Measurements from ENCODE around the gene RBM27.
"Not testable (repeated sequence)": the region's sequence is repeated elsewhere in the genome, so short reads cannot be mapped to it uniquely, and the experiment has no call there.

Gene RBM27

DNA sequence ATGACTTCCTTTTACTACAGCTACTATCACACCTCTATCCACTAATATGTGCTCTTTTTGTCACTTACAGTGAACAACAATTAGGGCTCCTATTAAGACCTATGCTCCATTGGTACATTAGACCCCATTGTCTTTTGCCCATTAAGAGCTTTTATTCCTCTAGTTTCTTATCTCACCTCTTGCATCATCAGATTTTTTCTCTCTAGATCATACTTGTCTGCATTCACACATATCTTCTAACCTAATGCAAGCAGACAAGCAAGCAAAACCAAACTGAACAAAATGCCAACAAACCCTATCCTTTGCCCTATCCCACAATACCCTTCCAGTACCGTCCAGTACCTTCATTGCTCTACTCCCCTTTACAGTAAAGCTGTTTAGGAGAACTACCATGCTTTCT lies 10.1 kb upstream of the RBM27 start:
- TF ChIP-seq, protein P1, sequence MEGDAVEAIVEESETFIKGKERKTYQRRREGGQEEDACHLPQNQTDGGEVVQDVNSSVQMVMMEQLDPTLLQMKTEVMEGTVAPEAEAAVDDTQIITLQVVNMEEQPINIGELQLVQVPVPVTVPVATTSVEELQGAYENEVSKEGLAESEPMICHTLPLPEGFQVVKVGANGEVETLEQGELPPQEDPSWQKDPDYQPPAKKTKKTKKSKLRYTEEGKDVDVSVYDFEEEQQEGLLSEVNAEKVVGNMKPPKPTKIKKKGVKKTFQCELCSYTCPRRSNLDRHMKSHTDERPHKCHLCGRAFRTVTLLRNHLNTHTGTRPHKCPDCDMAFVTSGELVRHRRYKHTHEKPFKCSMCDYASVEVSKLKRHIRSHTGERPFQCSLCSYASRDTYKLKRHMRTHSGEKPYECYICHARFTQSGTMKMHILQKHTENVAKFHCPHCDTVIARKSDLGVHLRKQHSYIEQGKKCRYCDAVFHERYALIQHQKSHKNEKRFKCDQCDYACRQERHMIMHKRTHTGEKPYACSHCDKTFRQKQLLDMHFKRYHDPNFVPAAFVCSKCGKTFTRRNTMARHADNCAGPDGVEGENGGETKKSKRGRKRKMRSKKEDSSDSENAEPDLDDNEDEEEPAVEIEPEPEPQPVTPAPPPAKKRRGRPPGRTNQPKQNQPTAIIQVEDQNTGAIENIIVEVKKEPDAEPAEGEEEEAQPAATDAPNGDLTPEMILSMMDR (IDR thresholded peaks at IDR 0.05; ENCODE audit: low read length, missing control alignments), result no peak

GRCh38 chr5:146194997-146195396 lies 8.4 kb upstream of the RBM27 start:
- H3K4me3 ChIP-seq (replicated peaks; ENCODE audit: low read depth, low read length); DNase-seq (ENCODE audit: low read depth): not testable (repeated sequence)

More for the DNA sequence above, 10.1 kb upstream of the RBM27 start:
- peak; percentile 28 for DNase-seq (ENCODE audit: low read depth)
- H3K4me3 ChIP-seq (replicated peaks; ENCODE audit: low read depth, low read length), result no peak overlapping the region

DNA sequence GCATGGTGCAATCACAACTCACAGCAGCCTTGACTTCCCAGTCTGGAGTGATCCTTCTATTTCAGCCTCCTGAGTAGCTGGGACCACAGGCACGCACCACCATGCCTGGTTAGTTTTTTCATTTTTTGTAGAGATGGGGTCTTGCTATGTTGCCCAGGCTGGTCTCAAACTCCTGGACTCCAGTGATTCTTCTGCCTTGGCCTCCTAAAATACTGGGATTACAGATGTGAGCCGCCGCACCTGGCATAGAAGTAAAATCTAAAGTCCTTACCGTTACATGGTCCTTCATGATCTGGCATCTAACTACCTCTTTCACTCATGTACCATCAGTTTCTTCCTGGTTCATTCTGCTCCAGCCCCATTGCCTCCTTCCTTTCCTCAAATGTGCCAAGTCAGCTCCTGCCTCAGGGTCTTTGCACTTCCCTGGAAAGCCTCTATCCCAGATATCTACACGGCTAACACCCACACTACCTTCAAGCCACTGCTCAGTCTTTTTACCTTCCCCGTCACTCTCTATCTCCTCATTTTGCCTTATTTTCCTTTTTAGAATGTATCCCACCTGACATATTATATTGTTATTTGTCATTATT lies 6.9 kb upstream of the RBM27 start:
- DNase-seq (ENCODE audit: low read depth), result no peak
- TF ChIP-seq, protein P1 (IDR thresholded peaks at IDR 0.05; ENCODE audit: low read length, missing control alignments), result no peak
- no peak overlapping the region for H3K4me3 ChIP-seq (replicated peaks; ENCODE audit: low read depth, low read length)

DNA sequence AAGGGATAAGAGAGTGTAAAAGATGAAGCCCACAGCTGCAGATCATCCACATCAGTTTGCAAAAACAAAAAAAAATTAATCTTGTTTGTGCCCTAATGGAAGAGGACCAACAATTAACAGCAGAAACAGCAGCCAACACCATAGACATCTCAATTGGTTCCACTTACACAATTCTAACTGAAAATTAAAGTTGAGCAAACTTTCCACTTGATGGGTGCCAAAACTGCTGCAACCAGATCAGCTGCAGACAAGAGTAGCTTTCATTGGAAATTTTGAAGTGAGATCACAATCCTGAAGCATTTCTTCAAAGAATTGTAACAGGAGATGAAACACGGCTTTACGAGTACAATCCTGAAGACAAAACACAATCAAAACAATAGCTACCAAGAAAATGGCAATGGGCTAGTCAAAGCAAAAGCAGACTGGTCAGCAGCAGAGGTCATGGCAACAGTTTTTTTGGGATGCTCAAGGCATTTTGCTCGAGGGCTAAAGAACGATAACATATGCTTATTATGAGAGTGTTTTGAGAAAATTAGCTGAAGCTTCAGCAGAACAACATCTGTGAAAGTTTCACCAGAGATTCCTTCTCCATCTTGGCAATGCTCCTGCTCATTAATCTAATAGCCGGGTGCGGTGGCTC lies 4.1 kb upstream of the RBM27 start:
- TF ChIP-seq, protein P1 (IDR thresholded peaks at IDR 0.05; ENCODE audit: low read length, missing control alignments), result no peak
- H3K4me3 ChIP-seq (replicated peaks; ENCODE audit: low read depth, low read length), result no peak overlapping the region
- no peak for DNase-seq (ENCODE audit: low read depth)

DNA sequence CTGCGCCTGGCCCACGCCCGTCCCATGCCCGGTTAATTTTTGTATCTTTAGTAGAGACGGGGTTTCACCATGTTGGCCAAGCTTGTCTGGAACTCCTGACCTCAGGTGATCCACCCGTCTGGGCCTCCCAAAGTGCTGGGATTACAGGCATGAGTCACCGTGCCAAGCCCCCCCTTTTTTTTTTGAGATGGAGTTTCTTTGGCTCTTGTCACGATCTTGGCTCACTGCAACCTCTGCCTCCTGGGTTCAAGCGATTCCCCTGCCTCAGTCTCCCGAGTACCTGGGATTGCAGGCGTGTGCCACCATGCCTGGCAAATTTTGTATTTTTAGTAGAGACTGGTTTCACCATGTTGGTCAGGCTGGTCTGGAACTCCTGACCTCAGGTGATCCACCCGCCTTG lies 1.6 kb upstream of the RBM27 start:
- DNase-seq (ENCODE audit: low read depth); H3K4me3 ChIP-seq (replicated peaks; ENCODE audit: low read depth, low read length): not testable (repeated sequence)

GRCh38 chr5:146203872-146204192 lies 427 bp downstream of the RBM27 start:
- DNase-seq (ENCODE audit: low read depth), result no peak
- H3K4me3 ChIP-seq (replicated peaks; ENCODE audit: low read depth, low read length), result peak overlapping the region; percentile 91
- TF ChIP-seq, protein P1 (IDR thresholded peaks at IDR 0.05; ENCODE audit: low read length, missing control alignments), result no peak

GRCh38 chr5:146205499-146206202 lies 2.2 kb downstream of the RBM27 start:
- peak overlapping the region; percentile 27 for H3K4me3 ChIP-seq (replicated peaks; ENCODE audit: low read depth, low read length)
- no peak for DNase-seq (ENCODE audit: low read depth)
- TF ChIP-seq, protein P1 (IDR thresholded peaks at IDR 0.05; ENCODE audit: low read length, missing control alignments), result no peak

DNA sequence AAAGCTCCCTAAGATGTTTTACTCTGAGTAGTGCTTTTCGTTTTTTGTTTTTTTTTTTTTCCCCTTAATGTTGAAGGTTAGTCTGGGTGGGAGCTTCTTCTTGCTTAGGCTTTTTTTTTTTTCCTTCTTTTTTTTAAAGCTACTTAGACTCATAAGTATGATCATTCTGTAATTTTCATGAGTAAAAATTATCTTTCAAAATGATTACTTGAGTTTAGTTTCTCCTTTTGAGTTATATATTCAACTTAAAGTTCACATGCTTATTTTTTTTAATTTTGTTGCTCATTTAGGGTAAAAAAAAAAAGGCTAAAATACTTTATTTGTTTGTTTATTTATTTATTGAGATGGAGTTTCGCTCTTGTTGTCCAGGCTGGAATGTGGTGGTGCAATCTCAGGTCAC lies 2.9 kb downstream of the RBM27 start:
- TF ChIP-seq, protein P1 (IDR thresholded peaks at IDR 0.05; ENCODE audit: low read length, missing control alignments), result no peak
- DNase-seq (ENCODE audit: low read depth), result no peak
- H3K4me3 ChIP-seq (replicated peaks; ENCODE audit: low read depth, low read length), result no peak overlapping the region
